Jurkat, Clone E6-1 (cell line): ENCODE measurements around the gene MYH11.
"Not testable (repeated sequence)": the region's sequence is repeated elsewhere in the genome, so short reads cannot be mapped to it uniquely, and the experiment has no call there.

Source experiments
- DNase-seq: peaks from one replicate; pipeline ENCODE4 v3.0.0-alpha.2; 2011; ENCODE audit warnings: low read depth, low spot score
- H3K4me3 ChIP-seq: 2 replicates; pipeline ENCODE4 v1.5.1; 2011; ENCODE audit warnings: mild to moderate bottlenecking, low read length, control low read depth, moderate library complexity

The MYH11 gene

GRCh38 chr16:15660203-15660601 lies 196.6 kb downstream of the MYH11 start:
- DNase-seq = no peak
- H3K4me3 ChIP-seq = no peak overlapping the region

- no peak for DNase-seq
Measured at GRCh38 chr16:15658556-15658955, 198.3 kb downstream of the MYH11 start.

GRCh38 chr16:15658149-15658548 lies 198.7 kb downstream of the MYH11 start:
- H3K4me3 ChIP-seq = no peak overlapping the region
- no peak for DNase-seq

More at GRCh38 chr16:15658556-15658955, 198.3 kb downstream of the MYH11 start:
- no peak overlapping the region for H3K4me3 ChIP-seq

- not testable (repeated sequence) for DNase-seq, H3K4me3 ChIP-seq
Measured at GRCh38 chr16:15655561-15655960, 201.3 kb downstream of the MYH11 start.

- DNase-seq = no peak
- no peak overlapping the region for H3K4me3 ChIP-seq
Measured at GRCh38 chr16:15654591-15654990, 202.2 kb downstream of the MYH11 start.

- no peak overlapping the region for H3K4me3 ChIP-seq
- DNase-seq = no peak
Measured at GRCh38 chr16:15653227-15653626, 203.6 kb downstream of the MYH11 start.
